Stimulated activated CD4-positive, alpha-beta T cell treated with anti-CD3 and anti-CD28 coated beads, Interleukin-1b, Interleukin-23, amount 100 ng/mL, for 24 hours (primary cell): ENCODE results near the gene ARHGAP23.
A peak's percentile ranks its signal among the peaks of the same experiment; 100 is the strongest.

Experiments
- DNase-seq, 4 experiments: peaks; one replicate each; pipeline ENCODE4 v3.0.0-alpha.2; 2020; ENCODE audit warnings: low read depth in 4 of 4, low spot score in 1 of 4

Gene ARHGAP23

DNA sequence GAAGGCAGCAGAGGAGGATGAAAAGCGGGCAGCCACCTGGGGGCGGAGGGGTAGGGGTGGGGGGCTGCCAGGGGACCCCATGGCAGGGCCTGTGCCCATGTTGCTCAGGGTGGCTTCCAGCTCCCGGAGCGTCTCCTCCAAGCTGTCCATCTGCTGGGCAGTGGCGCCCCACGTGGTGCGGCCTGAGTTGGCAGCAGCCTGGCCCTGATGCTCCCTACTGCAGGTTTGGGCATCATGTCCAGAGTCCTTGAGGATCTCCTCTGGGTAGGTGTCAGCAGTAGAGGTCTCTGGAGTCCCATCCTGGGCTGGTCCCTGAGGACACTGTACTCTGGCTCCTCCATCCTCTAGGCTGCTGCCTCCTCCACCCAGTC lies 116.6 kb downstream of the ARHGAP23 start:
- no peak for DNase-seq

DNA sequence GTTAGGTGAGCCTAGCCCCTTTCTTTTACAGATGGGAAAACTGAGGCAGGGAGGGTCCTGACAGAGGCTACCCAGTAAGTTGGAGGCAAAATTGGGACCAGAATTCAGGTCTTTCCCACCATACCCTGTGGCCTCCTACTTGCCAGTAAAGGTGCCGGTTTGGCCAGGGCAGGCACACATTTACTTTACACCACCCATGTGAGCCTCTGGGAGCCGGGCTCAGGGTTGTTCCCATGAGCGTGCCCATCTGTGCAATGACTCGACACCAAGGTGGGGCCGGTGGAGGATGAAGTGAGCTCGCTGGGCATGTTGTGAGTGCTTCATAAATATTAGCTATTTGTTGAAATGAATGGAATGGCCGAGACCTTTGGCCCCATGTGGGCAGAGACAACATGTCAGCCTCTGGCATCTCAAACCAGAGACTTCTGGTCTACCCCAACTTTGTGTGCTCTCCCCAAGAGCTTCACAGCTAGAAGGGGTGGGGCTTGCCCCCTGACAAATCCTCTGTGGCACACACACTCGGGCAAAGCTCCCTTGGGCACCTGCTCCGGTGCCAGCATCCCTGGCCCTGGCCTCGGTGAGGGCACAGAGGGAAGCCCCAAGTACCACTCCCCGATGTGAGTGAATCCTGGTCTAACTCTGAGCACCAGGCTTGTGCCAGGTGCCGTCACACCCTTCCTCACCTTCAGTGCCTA lies 117.4 kb downstream of the ARHGAP23 start:
- no peak for DNase-seq

DNA sequence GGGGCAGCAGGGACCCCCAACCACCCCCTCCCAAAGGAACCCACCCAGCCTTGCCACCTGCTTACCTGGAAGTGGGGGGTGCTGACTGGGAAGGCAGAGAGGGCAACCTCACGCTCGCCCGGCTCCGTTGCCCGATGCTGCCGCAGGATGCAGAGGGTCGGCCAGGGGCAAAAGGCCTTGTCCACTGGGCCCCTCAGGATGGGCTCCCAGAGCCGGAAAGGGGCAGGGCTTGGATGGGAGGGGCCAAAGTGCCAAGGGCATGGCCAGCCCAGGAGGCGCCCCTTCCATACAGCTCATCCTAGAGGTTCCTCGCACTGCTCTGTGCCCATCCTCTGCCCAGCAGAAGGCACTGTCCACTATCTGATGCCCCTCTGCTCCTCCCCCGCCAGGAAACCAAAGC lies 118.1 kb downstream of the ARHGAP23 start:
- DNase-seq, result no peak

GRCh38 chr17:38547444-38547843 lies 119.2 kb downstream of the ARHGAP23 start:
- DNase-seq, result no peak

GRCh38 chr17:38549285-38549684 lies 121.0 kb downstream of the ARHGAP23 start:
- no peak for DNase-seq

- DNase-seq, result no peak
Measured at GRCh38 chr17:38550661-38551060, 122.4 kb downstream of the ARHGAP23 start.

DNA sequence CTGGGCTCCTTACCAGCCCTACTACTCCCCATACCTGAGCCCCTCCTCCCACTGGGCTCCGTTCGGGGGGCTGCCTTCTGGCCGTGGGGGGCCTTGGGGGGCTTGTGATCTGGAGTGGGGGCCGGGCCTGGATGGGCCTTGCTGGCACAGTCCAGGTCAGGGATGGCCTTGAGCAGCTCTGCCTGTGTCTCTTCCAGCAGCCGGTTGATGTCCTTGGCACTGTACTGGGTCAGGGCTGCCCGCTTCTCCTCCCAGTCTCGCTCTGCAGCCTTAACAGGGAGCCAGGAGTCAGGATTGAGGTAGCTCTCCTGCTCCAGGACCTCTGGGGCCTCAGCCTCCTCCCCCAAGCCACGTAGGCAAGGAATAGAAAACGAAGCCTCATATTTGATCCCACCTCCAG lies 122.9 kb downstream of the ARHGAP23 start:
- DNase-seq, result no peak

GRCh38 chr17:38552343-38552742 lies 124.1 kb downstream of the ARHGAP23 start:
- DNase-seq, result no peak

- DNase-seq, result no peak
Measured at GRCh38 chr17:38554430-38555350, 126.4 kb downstream of the ARHGAP23 start.

- DNase-seq, result no peak
Measured at GRCh38 chr17:38556239-38556638, 128.0 kb downstream of the ARHGAP23 start.

DNA sequence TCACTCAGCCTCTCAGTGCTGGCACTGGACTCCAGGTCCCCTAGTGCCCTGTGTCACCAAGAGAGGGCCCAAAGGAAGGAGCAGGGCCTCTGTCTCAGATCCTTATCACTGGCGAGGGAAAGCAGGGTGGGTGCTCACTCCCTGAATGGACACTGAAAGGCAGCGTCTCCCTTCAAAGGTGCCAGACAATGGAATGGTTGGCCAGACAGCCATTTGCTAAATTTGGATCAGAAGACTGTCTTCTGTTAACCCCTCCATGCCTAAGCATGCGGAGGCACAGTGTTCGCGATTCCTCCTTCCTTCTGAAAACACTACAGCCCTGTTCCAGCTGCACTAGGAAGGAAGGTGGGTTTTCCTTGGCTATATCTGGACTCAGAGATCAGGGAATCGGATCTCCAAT lies 129.1 kb downstream of the ARHGAP23 start:
- DNase-seq, result no peak

- DNase-seq, result peak; percentile 74 to 89 (median 87)
Measured at GRCh38 chr17:38557836-38558727, 129.8 kb downstream of the ARHGAP23 start.

DNA sequence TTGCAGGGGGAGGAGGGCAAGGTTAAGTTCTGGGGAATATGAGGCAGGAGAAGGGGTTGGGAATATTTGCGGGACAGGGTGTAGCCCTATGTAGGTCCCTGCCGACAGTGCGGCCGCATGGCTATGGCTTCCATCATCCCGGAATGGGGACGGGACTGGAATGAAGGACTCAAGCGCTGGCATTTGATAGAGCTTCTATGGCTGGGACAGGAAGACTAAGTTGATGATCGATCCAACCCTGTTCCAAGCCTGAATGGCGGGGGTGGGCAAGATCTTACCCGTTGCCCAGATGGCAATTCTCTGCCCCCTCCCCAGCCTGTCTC lies 130.4 kb downstream of the ARHGAP23 start:
- no peak for DNase-seq

GRCh38 chr17:38559051-38559879 lies 131.0 kb downstream of the ARHGAP23 start:
- peak; percentile 74 to 90 (median 84) for DNase-seq

- DNase-seq, result no peak
Measured at GRCh38 chr17:38559880-38560230, 131.6 kb downstream of the ARHGAP23 start.

GRCh38 chr17:38560503-38561318 lies 132.4 kb downstream of the ARHGAP23 start:
- DNase-seq, result no peak

- no peak for DNase-seq
Measured at GRCh38 chr17:38561416-38562214, 133.4 kb downstream of the ARHGAP23 start.
